HG03457 (cell line): ENCODE results near the gene AOC1.

ENCODE experiments used
- ATAC-seq: cut with Tn5 transposase; IDR thresholded peaks from one replicate; pipeline ENCODE4 v1.9.1; 2021; ENCODE audit warnings: moderate number of reproducible peaks; ENCODE audit not compliant: unreplicated experiment

Gene AOC1

GRCh38 chr7:150830937-150831336 is 21.4 kb upstream of the AOC1 start:
- ATAC-seq: no peak

DNA sequence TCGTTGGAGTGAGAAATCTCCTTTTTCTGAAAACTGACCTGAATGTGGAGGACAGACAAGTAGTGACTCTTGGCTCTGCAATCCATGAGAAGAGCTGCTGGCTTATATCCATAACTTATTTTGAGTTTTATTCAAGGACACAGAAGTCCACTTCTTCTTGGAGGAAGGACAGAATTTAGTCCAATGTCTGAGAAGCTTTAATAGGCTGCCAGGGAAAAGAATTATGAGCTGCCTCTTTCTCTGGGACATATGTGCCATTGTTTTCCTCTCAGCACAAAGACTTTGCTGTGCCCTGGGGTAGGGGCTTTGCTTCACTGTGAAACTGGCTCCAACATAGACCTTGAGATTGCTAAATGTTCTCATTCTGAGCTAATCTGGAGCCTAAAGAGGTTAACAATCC is 20.5 kb upstream of the AOC1 start:
- ATAC-seq: no peak

DNA sequence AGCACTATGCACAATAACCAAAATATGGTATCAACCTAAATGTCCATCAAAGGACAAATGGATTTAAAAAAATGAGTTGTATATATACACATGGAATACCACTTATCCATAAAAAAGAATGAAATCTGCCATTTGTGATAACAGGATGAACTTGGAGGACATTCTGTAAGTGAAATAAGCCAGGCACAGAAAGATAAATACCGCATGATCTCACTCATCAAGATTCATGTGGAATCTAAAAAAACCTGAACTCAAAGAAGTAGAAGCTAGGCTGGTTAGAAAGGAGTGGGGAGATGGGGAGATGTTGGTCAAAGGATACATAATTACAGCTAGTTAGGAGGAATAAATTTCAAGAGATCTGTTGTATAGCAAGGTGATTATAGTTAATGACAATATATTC is 17.3 kb upstream of the AOC1 start:
- no peak for ATAC-seq

DNA sequence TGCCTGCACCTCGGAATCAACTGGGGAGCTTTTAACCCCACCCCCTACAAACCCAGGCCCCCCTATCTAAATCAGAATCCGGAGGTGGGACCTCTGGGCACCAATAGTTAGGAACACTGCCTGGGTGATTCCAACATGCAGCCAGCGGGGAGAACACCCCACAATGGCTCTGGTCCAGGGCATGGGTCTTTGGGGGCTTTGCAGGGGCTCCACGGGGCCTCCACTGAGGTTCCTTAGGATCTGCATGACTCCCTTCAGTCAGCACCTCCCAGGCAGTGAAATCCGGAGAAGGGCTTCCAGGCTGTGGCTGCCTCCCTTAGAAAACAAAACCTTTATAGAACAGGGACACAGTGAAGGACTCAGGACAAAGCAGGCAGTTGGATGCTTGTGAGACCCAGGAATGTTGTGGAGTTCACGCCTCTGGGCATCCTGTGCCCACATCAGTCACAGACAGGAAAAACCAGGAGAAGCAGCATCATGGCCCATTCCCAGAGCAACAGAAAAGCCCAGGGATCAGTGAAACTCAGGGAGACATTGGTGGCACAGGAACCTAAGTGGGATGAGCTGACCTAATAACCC is 16.5 kb upstream of the AOC1 start:
- ATAC-seq: no peak

GRCh38 chr7:150838965-150839650 is 13.2 kb upstream of the AOC1 start:
- ATAC-seq: no peak

DNA sequence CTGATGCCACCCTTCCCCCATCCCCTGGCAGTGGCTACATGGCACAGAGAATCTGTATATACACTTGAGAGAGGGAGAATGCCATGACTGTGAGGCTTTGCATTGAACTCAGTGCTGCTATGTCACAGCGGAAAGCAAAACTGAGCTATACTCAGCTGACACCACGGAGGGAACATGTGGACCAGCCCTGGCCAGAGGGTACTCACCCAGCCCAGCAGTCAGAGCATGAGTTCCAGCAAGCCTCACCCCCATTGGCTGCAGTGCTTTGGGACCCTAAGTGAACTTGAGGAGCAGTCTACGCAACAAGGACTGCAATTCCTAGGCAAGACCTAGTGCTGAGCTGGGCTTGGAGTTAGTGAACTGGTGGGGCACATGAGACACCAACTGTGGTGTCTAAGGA is 10.3 kb upstream of the AOC1 start:
- no peak for ATAC-seq

DNA sequence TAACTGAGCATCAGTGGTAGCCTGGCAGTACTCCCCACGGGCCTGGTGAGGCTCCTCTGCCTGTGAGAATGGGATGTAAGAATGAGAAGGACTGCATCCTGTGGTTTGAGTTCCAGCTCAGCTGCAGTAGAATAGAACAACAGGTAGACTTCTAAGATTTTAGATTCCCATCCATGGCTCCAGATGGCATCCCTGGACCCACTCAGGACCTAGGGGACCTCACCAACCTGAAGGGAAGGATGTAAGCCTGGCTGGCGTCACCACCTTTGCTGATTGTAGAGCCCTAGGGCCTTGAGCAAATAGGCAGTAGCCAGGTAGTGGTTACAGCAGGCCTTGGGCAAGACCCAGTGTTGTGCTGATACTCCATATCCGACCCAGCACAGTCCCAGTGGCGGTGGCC is 9.6 kb upstream of the AOC1 start:
- no peak for ATAC-seq

GRCh38 chr7:150845421-150845861 is 6.9 kb upstream of the AOC1 start:
- no peak for ATAC-seq

DNA sequence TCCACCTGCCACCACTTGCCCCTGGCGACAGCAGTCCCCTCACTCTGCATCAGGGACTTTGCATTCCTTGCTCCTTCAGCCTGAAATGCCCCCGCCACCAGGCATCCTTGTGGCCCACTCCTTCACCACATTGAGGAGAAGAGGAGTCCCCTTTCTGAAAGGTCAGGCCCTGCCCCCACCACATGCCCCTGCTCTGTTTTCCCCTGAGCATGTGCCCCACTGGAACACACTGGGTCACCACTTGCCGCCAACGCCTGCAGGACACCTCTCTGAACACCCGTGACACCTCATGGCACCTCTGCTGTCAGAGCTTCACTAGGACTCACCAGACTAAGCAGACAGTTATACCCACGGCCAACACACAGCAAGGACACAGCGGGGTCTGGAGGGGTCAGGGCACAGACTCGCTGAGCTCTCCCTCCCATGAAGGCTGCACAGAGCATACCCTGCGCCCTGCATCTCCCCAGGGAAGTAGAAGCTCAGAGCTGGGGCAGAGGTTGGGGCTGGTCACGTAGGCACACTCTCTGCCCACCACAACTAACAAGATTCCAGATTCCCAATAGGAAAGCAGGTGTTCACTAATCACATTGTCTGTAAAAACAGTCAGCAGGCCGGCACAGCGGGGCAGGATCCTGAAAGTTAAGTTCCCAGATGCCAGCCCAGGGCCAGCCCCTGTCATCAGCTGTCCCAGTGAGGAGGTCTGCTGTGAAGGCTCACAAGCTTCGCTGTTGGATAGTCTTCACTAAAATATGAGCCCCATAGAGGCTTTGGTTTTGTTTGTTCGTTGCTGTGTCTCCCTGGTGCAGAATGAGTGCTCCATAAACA is 5.8 kb upstream of the AOC1 start:
- ATAC-seq: no peak

- no peak for ATAC-seq
Observed at GRCh38 chr7:150847536-150847935, 4.8 kb upstream of the AOC1 start.

DNA sequence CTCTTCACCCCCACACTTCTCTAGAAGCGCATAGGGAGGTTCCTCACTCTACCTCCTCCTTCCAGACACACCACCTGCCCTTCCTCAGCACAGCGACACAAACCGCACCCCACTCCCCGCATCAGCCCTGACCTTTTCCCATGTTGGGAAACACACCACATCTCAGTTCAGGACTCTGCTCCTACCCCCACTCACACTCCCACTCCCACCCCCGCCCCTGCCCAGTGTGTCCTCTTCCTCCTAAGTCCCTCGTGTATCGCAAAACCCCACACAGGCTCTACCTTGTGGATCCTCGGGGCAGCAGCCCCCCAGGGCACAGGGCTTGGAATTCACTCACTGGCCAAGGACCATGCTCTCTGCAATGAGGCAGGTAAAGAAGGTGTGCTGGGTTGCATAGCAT is 4.2 kb upstream of the AOC1 start:
- ATAC-seq: no peak

- no peak for ATAC-seq
Observed at GRCh38 chr7:150848561-150849115, 3.7 kb upstream of the AOC1 start.

DNA sequence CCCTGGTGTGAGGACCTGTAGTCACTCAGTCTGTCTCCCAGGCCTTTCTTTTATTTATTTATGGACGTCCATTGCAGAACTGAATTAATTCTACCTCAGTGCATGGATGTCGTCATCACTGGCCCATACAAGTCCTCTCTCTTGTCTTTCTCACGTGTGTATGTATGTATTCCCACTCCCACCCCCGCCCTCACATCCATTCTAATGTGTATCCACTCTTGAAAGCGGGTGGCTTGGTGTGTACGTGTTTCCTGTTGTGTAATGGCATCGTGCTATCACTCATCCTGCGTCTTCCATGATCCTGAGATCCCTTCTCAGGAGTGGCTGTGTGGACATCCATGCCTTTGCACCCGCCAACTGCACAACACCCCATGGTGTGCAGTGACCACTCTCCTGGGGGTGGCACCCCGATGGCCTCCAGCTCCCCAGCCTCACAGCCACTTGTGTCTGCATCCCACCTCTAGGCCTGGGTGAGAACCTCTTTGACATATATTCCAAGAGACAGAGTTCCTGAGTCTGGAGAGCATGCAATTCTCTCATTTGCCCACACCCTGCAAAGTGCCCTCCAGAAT is 3.0 kb upstream of the AOC1 start:
- ATAC-seq: no peak

DNA sequence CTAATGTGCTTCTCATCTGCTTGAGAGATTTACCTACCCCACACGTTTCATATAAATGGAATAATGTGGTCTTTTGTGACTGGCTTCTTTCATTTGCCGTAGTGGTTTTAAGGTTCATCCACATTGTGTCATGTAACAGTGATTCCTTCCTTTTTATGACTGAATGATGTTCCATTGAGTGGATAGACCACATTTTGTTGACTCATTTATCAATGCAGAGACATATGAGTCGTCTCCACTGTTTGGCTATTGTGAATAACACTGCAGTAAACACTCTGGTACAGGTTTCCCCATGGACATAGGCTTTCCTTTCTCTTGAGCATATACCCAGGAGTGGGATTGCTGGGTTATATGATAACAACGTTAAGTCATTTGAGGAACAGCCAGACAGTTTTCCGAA is 2.0 kb upstream of the AOC1 start:
- no peak for ATAC-seq

DNA sequence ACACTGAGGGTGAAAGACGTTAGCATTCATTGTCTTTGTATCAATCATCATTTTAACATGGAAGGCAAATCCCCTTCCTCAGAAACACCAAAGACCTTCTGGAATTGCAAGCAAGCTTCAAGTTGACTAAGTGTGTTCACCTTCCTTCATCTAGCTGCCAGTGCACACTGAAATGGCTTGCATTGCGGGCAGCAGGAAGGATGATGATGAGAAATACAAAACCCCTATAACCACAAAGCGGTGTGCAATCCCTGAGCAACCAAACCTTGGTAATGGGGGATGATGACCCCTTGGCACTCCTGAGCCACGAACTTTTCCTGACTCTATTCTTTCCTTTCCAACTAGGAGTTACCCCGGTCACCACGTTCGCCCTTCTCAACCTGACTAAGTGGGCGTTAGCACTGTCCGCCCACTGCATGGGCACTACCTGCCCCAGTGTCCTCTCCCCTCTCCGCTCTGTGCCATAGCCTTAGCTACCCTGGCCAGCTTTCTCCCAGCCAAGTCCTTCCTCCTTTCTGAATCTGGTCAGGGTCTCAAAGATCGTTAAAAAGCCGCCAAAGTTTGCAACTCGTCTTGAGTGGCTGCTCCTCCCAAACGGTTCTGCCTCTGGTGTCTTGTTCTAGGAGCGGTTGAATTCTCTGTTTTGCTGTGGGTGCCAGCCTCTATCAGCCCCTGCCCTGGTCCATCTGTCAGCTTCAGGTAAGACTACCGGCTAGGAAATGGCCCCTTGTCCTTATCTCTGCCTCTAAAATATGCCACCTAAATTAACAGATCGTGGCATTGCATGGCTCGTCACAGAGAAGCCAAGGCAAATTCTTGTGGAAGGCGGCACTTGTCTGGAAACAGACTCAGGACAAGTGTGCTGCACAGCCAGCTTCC is 586 bp upstream of the AOC1 start:
- no peak for ATAC-seq

DNA sequence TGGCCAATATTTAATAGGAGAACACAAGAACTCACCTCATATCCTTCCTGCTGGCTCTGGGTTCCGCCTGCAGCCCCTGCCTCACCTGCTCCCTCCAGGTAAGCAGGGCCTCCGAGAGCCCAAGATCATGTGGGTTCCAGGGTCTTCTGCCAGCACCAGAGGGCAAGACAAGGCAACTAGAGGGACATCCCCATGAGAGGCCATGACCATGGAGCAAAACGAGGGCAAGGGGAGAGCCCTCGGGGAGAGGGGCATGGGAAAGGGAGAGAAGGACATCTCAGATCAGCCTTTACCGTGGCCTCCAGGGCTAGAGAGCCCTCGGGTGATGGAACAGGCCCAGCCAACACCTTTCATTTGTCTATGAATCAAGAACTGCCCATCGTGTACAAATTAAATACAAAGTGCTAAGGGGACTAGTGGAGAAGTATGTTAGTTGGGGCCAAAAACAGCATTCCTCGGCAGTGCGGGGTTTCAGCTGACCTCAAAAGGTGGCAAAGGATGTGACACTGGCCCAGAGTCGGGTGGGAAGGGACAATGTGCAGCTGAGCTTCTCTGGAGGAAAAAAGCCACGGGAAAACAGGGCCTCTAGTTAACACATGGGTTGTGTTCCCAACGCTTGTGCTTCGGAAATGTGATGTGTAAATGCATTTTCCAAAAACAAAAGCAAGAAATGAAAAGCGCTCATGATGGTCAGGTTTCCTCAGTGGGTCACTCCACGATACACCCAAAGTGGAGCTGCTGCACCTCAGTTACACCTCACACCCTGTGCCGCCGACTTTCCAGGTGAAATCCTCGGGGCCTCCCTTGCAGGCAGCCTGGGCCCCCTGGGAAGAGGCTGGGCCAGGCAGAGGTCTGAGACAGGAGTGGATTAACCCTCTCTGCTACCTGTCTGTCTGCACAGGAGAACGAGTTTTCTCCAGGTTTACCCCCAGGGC is 2.0 kb downstream of the AOC1 start:
- ATAC-seq: no peak

DNA sequence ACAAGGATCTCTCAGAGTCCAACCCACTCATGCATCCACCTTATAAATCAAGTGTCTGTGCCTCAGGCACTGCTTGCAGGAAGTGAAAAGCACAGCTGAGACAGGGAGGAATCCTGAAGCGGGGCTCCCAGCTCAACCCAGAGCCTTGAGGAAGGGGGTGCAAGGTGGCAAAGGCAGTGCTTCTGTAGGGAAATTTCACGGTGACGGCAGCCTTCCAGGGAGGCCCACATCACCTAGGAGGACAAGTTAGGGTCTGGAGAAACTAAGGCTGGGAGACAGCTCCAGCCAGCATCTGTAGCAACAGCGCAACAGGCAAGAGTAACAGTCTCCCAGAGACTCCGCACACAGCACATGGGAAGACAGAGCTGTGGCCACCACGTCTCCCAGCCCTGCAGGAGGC is 2.7 kb downstream of the AOC1 start:
- no peak for ATAC-seq

GRCh38 chr7:150855476-150856302 is 3.4 kb downstream of the AOC1 start:
- ATAC-seq: no peak
